ENCODE results near the gene MAPK11.

The MAPK11 gene

DNA sequence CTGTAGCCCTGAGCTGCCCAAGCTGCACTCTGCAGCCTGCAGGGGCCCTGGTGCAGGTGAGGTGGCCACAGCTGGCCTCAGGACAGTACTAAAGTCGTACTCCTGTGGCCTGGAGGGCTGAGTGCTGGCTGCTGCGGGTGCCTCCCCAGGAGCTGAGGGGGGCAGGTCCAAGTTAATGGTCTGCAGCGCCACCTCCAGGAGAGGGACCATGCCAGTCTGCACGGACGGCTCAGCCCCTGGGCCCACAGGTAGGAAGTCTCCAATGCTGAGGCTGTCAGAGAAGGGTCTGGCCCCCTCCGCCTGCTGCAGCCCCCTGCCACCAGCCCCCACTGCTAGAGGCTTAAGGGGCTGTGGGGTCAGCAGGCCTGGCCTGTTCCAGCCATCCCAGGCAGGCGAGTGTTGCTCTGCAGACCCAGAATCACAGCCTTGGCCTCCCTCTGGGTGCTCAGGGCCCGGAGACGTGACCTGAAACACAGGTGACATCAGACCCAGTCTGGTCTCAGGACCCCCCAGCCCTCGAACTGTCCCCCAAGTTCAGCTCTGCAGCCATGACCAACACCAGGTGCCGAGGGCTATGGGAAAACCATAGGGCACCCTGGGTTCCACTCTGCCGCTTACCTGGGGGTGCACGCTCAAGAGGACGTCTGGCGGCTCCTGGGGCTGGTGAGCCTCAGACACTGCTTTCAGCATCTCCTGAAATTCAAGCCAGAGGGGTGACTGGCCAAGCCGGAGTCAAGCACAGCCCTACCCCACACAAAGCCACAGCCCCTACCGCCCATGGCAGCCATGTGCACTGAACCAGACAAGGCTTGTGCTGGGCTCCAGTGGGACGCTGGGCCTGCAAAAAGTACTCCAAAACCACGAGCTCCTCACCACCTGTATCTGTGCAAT, 48.5 kb downstream of the MAPK11 start:
- DNase-seq: no peak

DNA sequence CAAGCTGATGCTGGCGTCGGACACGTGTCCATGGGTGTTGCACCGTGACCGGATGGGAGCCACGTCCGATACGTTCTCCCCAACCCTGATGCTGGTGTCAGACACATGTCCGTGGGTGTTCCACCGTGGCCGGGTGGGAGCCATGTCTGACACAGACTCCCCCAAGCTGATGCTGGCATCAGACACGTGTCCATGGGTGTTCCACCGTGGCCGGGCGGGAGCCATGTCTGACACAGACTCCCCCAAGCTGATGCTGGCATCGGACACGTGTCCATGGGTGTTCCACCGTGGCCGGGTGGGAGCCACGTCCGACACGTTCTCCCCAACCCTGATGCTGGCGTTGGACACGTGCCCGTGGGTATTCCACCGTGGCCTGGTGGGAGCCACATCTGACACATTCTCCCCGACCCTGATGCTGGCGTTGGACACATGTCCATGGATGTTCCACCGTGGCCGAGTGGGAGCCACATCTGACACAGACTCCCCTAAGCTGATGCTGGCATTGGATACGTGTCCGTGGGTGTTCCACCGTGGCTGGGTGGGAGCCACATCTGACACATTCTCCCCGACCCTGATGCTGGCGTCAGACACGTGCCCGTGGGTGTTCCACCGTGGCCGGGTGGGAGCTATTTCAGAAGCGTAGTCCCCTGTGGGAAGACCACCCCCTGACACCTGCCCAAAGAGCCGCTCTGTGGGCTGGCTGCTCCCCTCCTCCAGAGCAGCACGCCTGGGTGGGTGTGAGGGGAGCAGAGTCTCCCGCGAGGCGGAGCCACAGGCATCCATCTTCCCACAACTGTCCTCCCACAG, 49.4 kb downstream of the MAPK11 start:
- DNase-seq: no peak

DNA sequence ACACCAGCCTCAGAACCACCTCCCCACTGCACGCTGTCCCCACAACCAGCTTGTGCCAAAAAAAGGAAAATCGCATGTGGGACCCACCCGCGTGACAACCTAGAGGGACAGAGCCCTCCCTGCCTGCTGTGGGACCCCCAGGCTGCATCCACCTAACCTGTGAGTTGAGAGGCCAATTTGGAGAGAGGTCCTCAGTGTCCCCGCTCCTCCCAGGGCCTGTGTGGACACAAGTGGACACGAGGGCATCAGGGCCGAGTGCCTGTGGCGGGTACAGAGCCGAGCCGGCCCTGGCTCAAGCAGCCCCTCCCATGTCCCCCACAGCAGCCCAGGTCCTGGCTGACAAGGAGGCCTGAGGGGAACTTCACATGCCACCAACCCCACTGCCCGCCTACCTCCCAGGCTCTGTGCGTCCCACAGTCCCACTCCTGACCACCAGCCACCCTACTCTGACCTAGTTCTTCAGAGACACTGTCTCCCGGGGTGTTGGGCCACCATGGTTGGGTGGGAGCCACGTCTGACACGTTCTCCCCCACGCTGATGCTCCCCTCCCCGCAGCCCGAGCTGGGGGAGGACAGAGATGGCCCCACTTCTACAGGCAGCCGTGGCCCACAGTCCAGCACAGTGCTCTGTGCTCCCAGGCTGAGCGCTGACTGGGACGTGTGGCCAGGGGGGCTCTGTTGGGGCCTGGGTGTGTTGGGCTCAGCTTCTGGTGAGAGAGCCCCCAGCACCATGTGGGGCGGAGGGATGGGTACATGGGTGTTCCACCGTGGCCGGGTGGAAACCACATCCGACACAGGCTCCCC, 50.2 kb downstream of the MAPK11 start:
- DNase-seq: no peak

DNA sequence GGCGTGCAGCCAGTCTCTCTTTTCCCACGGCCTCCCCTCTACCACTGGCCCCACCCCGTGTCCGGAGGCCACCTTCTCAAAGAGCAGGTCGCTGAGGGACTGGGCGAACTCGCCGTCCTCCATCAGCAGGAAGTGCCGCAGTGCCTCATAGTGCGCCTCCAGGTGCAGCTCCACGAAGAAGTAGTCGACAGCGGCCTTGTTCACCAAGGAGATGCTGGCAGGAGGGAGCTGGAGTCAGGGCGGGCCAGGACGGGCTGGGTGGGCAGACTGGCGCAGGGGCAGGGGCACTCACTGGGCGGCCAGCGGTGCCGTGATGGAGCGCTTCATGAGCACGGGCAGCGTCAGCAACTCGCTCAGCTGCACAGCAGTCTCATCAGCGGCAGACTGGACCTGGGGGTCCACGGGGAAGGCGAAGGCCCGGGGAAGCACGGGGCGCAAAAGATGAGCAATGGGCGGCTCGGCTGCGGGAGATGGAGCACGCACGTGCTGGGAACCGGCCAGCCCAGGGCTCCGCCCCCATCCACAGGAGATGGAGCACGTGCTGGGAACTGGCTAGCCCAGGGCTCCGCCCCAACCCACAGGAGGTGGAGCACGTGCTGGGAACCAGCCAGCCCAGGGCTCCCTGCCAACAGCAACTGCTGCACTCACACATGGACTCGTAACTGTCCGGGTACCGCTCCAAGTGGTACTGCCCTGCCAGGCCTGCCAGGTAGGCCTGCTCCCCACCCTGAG, 51.0 kb downstream of the MAPK11 start:
- no peak for DNase-seq

DNA sequence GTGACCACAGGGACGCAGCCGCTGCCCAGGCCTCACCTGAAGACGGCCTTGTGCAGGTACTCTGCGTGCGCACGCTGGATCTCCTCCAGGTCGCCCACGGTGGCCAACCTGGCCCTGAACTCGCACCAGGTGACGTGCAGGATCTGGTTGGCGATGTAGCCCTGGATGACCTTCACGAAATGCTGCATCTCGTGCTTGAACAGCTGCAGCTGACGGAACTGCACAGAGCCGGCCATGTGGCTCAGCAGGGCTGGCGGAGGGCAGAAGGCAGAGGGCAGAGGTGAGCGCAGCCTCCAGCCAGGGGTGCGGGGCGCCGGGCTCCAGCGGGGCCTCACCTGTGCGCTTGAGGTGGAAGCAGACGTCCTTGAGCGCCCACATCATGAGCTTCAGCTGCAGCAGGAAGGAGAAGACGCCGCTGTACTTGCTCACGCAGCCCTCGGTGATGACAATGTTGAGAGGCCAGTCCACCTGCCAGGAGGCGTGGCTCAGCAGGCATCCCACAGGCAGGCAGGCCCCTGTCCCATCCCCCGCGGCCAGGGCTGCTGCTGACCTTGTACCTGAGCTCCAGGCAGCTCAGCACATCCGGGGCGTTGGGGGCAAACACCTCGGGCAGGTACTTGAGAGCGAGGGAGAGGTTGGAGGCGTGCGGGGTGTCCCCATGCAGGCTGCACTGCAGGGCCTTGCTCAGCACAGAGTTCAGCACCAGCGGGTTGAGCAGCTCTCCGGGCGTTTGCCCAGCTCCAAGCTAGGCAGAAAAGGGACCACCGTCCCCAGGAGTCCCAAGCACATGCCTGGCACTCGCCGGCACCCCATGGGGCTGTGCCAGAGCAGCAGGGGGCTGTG, 51.8 kb downstream of the MAPK11 start:
- DNase-seq: no peak

DNA sequence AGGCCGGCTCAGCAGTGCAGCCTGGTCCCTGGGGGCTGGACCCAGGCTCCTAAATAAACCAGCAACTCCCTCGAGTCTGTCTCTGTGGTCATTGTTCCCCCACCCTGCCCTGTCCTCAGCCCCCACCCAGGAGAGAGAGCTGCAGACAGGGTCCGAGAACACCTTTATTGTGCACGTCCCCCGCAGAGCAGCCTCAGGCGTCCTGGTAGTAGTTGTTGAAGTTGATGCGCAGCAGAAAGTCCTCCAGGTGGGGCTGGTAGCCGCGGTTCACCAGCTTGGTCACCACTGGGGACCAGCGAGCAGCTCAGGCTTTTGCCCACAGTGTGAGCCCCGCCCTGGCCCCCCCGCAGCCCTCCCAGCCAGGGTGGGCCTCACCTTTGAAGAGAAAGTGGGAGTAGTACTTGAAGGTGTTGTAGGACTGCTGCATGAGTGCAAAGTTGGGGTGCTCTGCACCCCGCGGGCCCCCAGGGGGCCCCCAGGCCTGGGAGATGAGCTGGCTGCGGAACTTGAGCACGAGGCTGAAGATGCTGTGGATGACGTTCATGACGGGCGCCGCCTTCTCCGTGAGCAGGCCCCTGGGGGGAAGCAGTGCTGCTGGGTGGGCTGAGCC, 52.5 kb downstream of the MAPK11 start:
- DNase-seq: no peak

DNA sequence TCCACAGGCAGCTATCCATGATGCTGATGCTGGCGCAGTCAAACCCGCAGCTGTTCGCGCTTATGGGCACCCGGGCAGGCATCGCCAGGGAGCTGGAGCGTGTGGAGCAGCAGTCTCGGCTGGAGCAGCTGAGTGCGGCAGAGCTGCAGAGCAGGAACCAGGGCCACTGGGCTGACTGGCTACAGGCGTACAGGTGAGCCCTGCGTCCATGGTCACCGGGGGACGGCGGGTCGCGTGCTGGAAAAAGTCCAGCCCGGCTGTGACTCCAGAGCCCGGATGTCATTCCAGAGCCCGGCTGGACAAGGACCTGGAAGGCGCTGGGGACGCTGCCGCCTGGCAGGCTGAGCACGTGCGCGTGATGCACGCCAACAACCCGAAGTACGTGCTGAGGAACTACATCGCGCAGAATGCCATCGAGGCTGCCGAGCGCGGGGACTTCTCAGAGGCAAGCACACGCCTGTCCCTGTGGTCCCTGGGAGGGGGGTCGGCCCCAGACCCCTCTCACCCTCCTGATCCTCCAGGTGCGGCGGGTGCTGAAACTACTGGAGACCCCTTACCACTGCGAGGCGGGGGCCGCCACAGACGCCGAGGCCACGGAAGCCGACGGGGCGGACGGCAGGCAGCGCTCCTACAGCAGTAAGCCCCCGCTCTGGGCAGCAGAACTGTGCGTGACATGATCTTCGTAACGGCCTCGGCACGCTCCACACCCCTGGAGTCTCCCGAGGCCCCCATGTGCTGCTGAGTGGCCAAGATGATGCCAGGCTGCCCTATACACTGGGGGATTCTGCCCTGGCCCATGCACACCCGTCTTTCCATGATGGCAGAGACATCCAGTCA, 53.3 kb downstream of the MAPK11 start:
- no peak for DNase-seq

DNA sequence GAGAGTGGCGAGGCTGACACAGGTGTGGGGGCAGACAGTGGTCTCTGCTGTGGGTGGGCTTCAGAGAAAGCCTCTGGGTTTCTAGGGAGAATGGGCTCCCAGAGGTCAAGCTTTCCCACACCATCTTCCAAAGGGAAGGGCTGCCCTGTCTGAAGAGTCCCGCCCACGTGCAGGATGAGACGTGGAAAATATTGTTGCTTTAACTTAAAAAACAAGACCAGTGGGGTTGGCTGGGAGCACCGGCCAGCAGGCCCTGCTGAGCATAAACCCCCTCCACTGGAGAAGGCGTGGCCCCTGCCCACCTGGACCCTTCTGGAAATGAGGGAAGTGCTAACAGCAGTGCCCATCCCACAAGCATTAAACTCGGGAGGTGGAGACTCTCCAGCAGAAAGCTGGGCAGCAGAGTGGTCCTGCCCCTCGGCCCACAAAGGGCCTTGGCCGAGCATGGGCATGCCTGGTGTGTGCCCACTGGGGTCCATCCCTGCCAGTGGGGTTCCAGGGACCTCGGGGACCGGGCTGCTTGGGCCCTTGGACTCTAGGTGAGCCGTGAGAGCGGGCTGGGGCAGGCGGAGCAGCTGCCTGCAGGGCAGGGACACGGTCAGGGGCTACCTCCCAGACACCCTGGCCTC, 54.0 kb downstream of the MAPK11 start:
- DNase-seq: no peak

DNA sequence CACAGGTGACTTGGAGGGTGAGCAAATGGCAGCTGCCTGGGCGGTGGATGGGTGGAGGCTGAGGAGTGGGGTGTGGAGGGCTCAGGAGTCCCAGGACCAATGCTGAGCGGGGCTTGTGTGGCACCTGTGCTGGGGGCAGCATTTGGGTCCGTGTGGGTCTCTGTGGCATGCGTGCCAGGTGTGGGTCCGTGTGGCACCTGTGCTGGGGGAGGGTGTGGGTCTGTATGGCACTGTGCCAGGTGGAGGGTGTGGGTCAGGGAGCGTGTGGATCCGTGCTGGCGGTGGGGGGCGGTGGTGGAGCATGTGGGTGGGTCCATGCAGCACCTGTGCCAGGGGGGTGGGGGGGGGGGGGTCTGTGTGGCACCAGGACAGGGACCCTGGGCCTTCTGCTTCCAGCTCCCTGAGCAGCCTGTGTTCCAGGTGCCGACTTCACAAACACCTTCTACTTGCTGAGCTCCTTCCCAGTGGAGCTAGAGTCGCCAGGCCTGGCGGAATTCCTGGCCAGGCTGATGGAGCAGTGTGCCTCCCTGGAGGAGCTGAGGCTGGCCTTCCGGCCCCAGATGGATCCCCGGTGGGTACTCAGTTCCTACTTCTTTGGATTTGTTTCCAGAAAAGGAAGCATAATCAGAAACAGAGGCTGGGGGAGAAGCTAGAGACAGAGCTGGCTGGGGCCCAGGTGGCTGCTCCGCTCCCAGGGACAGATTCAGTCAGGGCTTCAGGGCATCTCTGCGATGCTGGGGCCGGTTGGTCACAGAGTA, 54.7 kb downstream of the MAPK11 start:
- DNase-seq: no peak
